LNCaP clone FGC (cell line): ENCODE data around the gene RAB1B.

ENCODE experiments used
- DNase-seq: peaks from one replicate; pipeline ENCODE4 v3.0.0-alpha.2; 2011; ENCODE audit warnings: low read depth
- H3K4me3 ChIP-seq: 2 replicates; pipeline ENCODE4 v1.5.1; 2011; ENCODE audit warnings: mild to moderate bottlenecking, low read depth, low read length, control low read depth
- TF ChIP-seq, protein P1 (sequence below): IDR thresholded peaks from 2 replicates; pipeline ENCODE4 v1.5.1; 2012; ENCODE audit warnings: mild to moderate bottlenecking; ENCODE audit not compliant: control insufficient read depth, insufficient read depth; ENCODE audit errors: extremely low read depth

RAB1B gene

DNA sequence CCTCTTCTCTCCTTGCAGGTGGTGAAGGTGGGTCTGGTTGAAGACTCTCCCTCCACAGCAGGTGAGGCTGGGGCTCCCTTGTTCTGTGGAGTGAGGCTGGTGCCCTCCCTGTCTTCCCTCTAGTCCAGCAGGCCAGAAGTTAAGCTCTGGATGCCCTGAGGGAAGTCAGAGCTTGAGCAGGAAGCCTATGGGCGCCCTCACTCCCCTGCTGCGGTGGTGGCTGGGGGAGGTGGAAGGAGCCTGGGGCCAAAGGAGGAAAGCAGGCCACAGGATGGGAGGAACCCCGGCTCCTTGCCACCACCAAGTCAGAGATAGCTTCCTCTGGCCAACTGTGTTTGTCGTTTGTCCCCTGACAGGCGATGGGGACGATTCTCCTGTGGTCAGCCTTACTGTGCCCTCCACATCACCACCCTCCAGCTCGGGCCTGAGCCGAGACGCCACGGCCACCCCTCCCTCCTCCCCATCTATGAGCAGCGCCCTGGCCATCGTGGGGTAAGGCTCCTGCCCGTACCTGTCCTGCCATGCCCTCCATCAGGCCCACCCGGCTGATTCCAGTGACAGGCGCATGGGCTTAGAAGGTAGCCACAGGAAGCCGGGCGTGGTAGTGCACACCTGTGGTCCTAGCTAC, 29.5 kb upstream of the RAB1B start:
- TF ChIP-seq, protein P1, sequence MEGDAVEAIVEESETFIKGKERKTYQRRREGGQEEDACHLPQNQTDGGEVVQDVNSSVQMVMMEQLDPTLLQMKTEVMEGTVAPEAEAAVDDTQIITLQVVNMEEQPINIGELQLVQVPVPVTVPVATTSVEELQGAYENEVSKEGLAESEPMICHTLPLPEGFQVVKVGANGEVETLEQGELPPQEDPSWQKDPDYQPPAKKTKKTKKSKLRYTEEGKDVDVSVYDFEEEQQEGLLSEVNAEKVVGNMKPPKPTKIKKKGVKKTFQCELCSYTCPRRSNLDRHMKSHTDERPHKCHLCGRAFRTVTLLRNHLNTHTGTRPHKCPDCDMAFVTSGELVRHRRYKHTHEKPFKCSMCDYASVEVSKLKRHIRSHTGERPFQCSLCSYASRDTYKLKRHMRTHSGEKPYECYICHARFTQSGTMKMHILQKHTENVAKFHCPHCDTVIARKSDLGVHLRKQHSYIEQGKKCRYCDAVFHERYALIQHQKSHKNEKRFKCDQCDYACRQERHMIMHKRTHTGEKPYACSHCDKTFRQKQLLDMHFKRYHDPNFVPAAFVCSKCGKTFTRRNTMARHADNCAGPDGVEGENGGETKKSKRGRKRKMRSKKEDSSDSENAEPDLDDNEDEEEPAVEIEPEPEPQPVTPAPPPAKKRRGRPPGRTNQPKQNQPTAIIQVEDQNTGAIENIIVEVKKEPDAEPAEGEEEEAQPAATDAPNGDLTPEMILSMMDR = no peak
- DNase-seq = no peak
- no peak overlapping the region for H3K4me3 ChIP-seq

DNA sequence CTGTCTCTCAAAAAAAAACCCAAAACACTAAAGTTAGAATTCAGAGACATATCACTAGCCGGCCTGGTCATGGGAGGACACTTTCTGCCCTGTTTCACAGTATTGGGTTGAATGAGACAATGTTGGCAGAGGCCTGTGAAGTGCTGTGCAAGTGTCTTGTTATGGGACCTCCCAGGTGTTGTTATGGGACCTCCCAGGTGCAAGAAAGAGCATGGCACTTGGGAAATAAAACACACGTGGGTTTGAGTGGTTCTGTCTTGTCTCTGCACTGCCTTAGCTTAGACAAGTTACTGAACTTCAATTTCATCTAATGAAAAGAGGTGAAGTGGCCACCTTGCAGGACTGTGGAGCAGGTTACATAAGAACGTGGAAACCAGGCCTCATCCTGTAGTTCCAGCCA, 28.9 kb upstream of the RAB1B start:
- DNase-seq = no peak
- TF ChIP-seq, protein P1 = no peak
- no peak overlapping the region for H3K4me3 ChIP-seq

DNA sequence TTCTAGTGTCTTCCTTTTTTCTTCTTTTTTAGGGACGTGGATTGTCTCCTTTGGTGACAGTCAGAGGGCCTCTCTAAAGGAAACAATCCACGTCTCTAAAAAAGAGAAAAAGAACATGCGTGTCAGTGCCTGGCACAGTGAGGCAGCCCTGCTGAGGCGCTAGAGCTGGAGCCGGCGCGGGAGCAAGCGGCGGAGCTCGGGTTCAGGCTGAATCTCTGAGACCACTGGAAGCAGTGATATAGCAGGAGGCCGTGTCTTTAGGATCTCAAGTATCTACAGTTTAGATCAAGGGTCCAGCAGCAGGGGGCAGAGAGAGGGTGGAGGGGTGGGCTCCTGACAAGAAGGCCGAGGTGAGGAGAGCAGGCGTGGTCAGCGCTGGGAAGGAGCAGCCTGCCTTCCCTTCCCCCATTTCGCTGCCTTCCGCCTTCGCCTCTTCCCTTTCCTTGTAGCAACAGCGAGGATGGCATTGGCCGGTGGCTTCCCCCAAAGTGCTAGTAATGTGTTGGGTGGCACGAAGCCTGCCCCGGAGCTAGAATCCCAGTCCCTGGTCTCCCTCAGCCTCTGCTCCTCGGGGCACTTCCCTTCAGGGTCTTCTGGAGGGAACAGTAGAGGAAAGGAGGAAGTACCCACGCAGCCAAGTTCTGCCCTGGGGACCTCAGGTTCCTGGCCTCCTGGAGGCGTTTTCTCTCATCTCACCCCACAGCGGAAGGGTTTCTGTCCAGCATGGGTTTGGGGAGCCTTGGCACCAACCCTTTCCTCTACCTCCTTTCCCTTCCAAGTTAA, 28.2 kb upstream of the RAB1B start:
- TF ChIP-seq, protein P1 = no peak
- no peak for DNase-seq
- no peak overlapping the region for H3K4me3 ChIP-seq

DNA sequence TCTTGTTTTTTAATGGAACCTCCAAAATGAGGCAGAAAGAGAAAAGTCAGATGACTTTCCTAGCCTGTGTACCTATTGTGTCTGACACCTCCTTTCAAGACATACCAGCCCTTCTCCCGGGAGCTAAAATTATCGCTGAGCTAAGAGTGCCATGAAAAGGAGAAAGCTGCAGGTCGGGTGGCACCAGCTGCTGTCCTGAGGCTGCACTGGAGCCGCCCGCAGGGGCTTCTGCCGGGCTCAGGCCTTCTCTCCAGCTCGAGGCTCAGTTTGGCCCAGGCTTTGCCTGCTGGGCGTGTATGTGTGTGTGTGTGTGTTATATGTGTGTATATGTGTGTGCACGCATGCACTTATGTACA, 27.7 kb upstream of the RAB1B start:
- TF ChIP-seq, protein P1 = no peak
- no peak overlapping the region for H3K4me3 ChIP-seq
- DNase-seq = no peak

DNA sequence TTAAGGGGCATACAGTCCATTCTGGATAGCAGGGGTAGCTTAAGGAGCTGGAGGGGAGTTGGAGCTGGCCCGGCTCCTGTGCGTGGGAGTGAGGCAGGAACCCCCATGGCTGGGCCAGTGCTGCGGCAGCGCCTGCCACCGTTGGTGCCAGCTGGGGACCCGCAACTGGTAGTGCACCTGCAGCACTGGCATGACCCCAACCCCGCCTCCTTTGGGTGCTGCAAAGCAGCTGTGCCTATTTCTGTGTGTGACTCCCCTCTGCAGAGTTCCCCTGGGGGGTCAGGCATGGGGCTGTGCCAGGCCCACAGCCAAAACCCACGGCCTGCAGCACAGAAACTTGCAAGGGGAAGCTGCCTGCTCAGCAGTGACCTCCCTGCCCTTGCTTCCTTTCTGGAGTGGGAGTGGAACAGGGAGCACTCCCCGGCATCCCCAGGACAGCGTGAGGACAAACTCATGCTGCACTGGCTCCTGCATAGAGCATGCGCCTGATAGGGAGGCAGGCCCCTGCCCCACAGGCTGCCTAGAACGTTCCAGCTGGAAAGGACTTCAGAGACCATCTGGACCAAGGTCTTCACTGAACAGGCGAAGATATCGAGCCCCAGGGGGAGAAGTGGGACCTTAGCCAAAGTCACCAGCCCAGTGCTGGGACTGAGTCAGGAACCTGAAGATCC, 26.2 kb upstream of the RAB1B start:
- no peak for DNase-seq
- TF ChIP-seq, protein P1 = no peak
- no peak overlapping the region for H3K4me3 ChIP-seq

DNA sequence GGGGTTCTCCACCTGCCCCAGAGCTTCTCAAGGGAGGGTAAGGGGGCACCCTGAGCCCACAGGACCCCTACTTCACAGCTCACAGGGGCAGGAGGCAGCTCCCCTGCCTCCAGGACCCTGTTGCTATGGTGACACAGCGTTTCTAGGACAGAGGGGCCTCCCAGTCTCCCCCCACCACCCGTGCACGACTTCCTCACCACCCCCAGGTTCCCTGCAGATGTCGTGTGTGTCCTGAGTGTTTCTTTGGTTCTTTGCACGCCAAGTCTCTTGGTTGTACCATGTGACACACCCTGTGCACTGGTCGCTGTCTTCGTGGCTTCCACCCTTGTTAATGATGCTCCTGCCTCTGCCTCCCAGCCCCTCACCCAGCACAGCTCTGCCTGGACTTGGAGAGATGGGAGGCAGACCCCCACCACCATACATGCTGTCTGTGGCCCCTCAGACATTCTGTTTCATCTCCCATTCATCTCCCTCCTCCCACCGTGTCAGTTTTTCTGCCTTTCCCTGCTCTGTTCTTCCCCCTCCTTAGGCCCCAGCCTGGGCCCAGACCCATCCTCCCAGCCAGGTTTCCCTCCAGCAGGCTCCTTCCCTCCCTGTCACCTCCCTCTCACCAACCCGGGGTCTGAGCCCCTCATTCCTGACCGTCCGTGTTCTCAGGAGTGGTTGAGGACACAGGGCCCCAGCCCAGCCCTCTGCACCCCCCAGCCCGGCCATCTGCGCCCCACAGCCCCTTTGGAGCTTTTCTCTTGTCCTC, 24.5 kb upstream of the RAB1B start:
- DNase-seq = no peak
- TF ChIP-seq, protein P1 = no peak
- no peak overlapping the region for H3K4me3 ChIP-seq
